Endothelial cell of umbilical vein (primary cell): ENCODE data around the gene THAP4. TPM values are rescaled to one million over a fixed set of nuclear protein-coding genes. Genes with fewer than 3 reads are reported as not detected.
A peak's percentile ranks its signal among the peaks of the same experiment; 100 is the strongest.
"Not testable (repeated sequence)": the region's sequence is repeated elsewhere in the genome, so short reads cannot be mapped to it uniquely, and the experiment has no call there.

Experiments used
- BruUV-seq: library from RNA; stranded (reverse); fragments of 400-500 nt; replicated peaks from 2 replicates; lab custom pipeline; 2021; lab: Mats Ljungman, UMichigan
- CTCF ChIA-PET: fragments of 300-600, 350-600 bp; sonication (Branson Sonifier 250); formaldehyde crosslinking; loops from one replicate; lab custom pipeline; 2021; ENCODE audit warnings: antibody characterized with exemption, inconsistent platforms; lab: Charles Lee
- POLR2A ChIA-PET: fragments of 300-600, 350-600 bp; sonication (Branson Sonifier 250); formaldehyde crosslinking; loops from one replicate; lab custom pipeline; 2021; ENCODE audit warnings: antibody characterized with exemption, inconsistent platforms; lab: Charles Lee
- DNase-seq: peaks from one replicate; pipeline ENCODE4 v3.0.0-alpha.2; 2011; ENCODE audit warnings: low read depth, low spot score
- FAIRE-seq: peaks from 2 replicates; lab custom pipeline; 2011; peaks lifted over from hg19 to GRCh38; lab: Jason Lieb, UNC
- H2AFZ ChIP-seq: 2 replicates; pipeline ENCODE4 v1.6.0; 2012; ENCODE audit warnings: low read depth, low read length, control low read depth, inconsistent platforms
- H3K27ac ChIP-seq: 2 replicates; pipeline ENCODE4 v1.5.1; 2011; ENCODE audit warnings: low read depth, mild to moderate bottlenecking, control low read depth, low read length, moderate library complexity; ENCODE audit not compliant: insufficient read depth
- H3K27me3 ChIP-seq, 2 experiments: 2 replicates each; pipeline versions ENCODE4 v1.6.0 to v1.6.1; 2011; ENCODE audit warnings: low read length in 2 of 2, mixed read lengths in 1 of 2; ENCODE audit not compliant: control insufficient read depth in 2 of 2, insufficient read depth in 2 of 2
- H3K36me3 ChIP-seq, 2 experiments: 2 replicates in 1 of 2; 3 replicates in 1 of 2; pipeline ENCODE4 v1.5.1; 2011; ENCODE audit warnings: low read length in 2 of 2, mild to moderate bottlenecking in 1 of 2, moderate library complexity in 1 of 2; ENCODE audit not compliant: control insufficient read depth in 2 of 2, insufficient read depth in 2 of 2; ENCODE audit errors: extremely low read depth in 1 of 2
- H3K4me1 ChIP-seq: 3 replicates; pipeline ENCODE4 v1.5.1; 2011; ENCODE audit warnings: mild to moderate bottlenecking, low read length; ENCODE audit not compliant: control insufficient read depth, insufficient read depth; ENCODE audit errors: extremely low read depth
- H3K4me2 ChIP-seq: 2 replicates; pipeline ENCODE4 v1.6.1; 2011; ENCODE audit warnings: low read length, control low read depth, mixed read lengths; ENCODE audit not compliant: insufficient read depth
- H3K4me3 ChIP-seq, 3 experiments: fragments of 200-600 bp in 1 of 3; sonication (generic), shearing (Covaris generic) in 1 of 3; replicated peaks in 1 of 3; 2 replicates each; pipeline ENCODE4 v1.5.1; 2011 to 2016; ENCODE audit warnings: control low read depth in 3 of 3, low read length in 3 of 3, mild to moderate bottlenecking in 2 of 3, inconsistent platforms in 1 of 3, low read depth in 1 of 3, moderate library complexity in 1 of 3; ENCODE audit not compliant: insufficient read depth in 1 of 3
- H3K79me2 ChIP-seq: 2 replicates; pipeline ENCODE4 v1.6.0; 2012; ENCODE audit warnings: low read length, inconsistent platforms; ENCODE audit not compliant: control insufficient read depth, insufficient read depth
- H3K9ac ChIP-seq: replicated peaks from 2 replicates; pipeline ENCODE3; 2011; ENCODE audit warnings: low read length, control low read depth; ENCODE audit not compliant: insufficient read depth; ENCODE audit errors: extremely low read depth
- H3K9me1 ChIP-seq: replicated peaks from 3 replicates; pipeline ENCODE4 v1.6.0; 2011; ENCODE audit warnings: mild to moderate bottlenecking, low read length; ENCODE audit not compliant: control insufficient read depth, insufficient read depth; ENCODE audit errors: extremely low read depth
- H3K9me3 ChIP-seq: replicated peaks from 2 replicates; pipeline ENCODE4 v1.5.1; 2012; ENCODE audit warnings: low read length, inconsistent platforms; ENCODE audit not compliant: control insufficient read depth, insufficient read depth
- H4K20me1 ChIP-seq: replicated peaks from 2 replicates; pipeline ENCODE3; 2011; ENCODE audit warnings: mild to moderate bottlenecking, low read length; ENCODE audit not compliant: control insufficient read depth, insufficient read depth; ENCODE audit errors: extremely low read depth
- EZH2 ChIP-seq: IDR thresholded peaks from 2 replicates; pipeline ENCODE4 v1.6.1; 2012; ENCODE audit warnings: borderline replicate concordance, low read depth, mild to moderate bottlenecking, moderate library complexity, low read length, inconsistent platforms; ENCODE audit not compliant: severe bottlenecking
- FOS ChIP-seq: IDR thresholded peaks from 2 replicates; pipeline ENCODE4 v1.6.1; 2011; ENCODE audit warnings: mild to moderate bottlenecking, low read length, moderate library complexity, borderline replicate concordance; ENCODE audit not compliant: insufficient read depth
- MAX ChIP-seq: IDR thresholded peaks from 2 replicates; pipeline ENCODE4 v1.6.1; 2011; ENCODE audit not compliant: insufficient read depth, insufficient read length
- MYC ChIP-seq: IDR thresholded peaks from one replicate; pipeline ENCODE4 v1.6.1; 2011; ENCODE audit warnings: mild to moderate bottlenecking, low read depth, low read length
- POLR2AphosphoS5 ChIP-seq: IDR thresholded peaks from 2 replicates; pipeline ENCODE4 v1.6.1; 2012; ENCODE audit warnings: low read depth, mild to moderate bottlenecking, control low read depth, low read length, moderate library complexity; ENCODE audit not compliant: insufficient read depth
- dilution Hi-C: fragments of 300-500 bp; cut with MboI; formaldehyde crosslinking; loops from one replicate; pipeline ENCODE4 v1.15.0; 2019; ENCODE audit warnings: low sequenced_read_pairs; ENCODE audit not compliant: extremely low pct_ligation_motif_present
- intact Hi-C: fragments of 100-400 bp; cut with micrococcal nuclease; formaldehyde crosslinking; loops from one replicate; pipeline ENCODE4 v1.10.0; 2022
- polyA plus RNA-seq, 4 experiments: library from polyadenylated mRNA; depleted of rRNA in 3 of 4; stranded (reverse) in 3 of 4; unstranded in 1 of 4; fragments of >200 nt; gene quantifications; 2 replicates each; pipeline versions ENCODE4 v1.2.1 to v1.2.3, GENCODE V29; 2011 to 2012; ENCODE audit warnings: missing spikeins in 1 of 4
- total RNA-seq: library from RNA; stranded (reverse); gene quantifications from 2 replicates; pipeline ENCODE4 v1.2.3, GENCODE V29; 2021

Gene THAP4
- total and polyA plus RNA-seq, 2 donors (not counting 3 experiments of a cell fraction or from before 2014, with no cell fraction given) = 45.4 to 47.4 TPM

GRCh38 chr2:241573741-241574140, 63.2 kb downstream of the THAP4 start:
- no peak overlapping the region for H3K27ac ChIP-seq
- BruUV-seq = TSS peak; percentile 12
- intact Hi-C loops = no loop called here
- ChIA-PET CTCF (interaction anchor here (1.7 to 2.0 kb wide), 2 partner anchors 15 to 67 kb away, joined by 4 read pairs; no protein-coding TSS in a partner anchor), POLR2A (no interaction called here)
- TF ChIP-seq MYC = no peak
- TF ChIP-seq POLR2AphosphoS5 = no peak
- no peak for TF ChIP-seq EZH2
- no peak for TF ChIP-seq FOS
- no peak for TF ChIP-seq MAX
- H3K4me1 ChIP-seq = no peaks in the 10 kb centered on the region
- DNase-seq = no peak
- H3K4me2 ChIP-seq = no peak overlapping the region
- H4K20me1 ChIP-seq = no peaks in the 10 kb centered on the region
- H3K79me2 ChIP-seq = peaks cover 4% of the 10 kb centered on the region
- dilution Hi-C loops = no loop called here
- no peak overlapping the region for H3K9ac ChIP-seq
- H3K9me1 ChIP-seq = no peaks in the 10 kb centered on the region
- FAIRE-seq = no peak
- H3K9me3 ChIP-seq = no peaks in the 10 kb centered on the region
- H2AFZ ChIP-seq = no peak overlapping the region
- peaks cover 3 to 25% of the 10 kb centered on the region in 2 experiments for H3K36me3 ChIP-seq
- H3K27me3 ChIP-seq = no peaks in the 10 kb centered on the region
- no peak overlapping the region for H3K4me3 ChIP-seq

GRCh38 chr2:241572915-241573651, 63.9 kb downstream of the THAP4 start:
- POLR2A ChIA-PET, H3K9me3 ChIP-seq, H3K4me3 ChIP-seq, H2AFZ ChIP-seq, H3K27me3 ChIP-seq, H3K4me1 ChIP-seq, DNase-seq, intact Hi-C loops, H3K4me2 ChIP-seq, BruUV-seq, H3K9ac ChIP-seq, H3K9me1 ChIP-seq, CTCF ChIA-PET, FAIRE-seq, H3K27ac ChIP-seq, H4K20me1 ChIP-seq, H3K79me2 ChIP-seq, dilution Hi-C loops: not testable (repeated sequence)
- H3K36me3 ChIP-seq = peaks cover 3 to 25% of the 10 kb centered on the region in 2 experiments
